H1 (cell line): ENCODE data around the gene ARFGAP3. TPM values are rescaled to one million over a fixed set of nuclear protein-coding genes. Genes with fewer than 3 reads are reported as not detected.
A peak's percentile ranks its signal among the peaks of the same experiment; 100 is the strongest.

Experiments
- CTCF ChIA-PET: fragments of 300-600 bp; sonication (Branson Sonifier 250); formaldehyde crosslinking; loops from one replicate; lab custom pipeline; 2021; ENCODE audit not compliant: partially characterized antibody; lab: Charles Lee
- POLR2A ChIA-PET: fragments of 300-600 bp; sonication (Branson Sonifier 250); formaldehyde crosslinking; loops from one replicate; lab custom pipeline; 2021; ENCODE audit warnings: inconsistent platforms; ENCODE audit not compliant: partially characterized antibody; lab: Charles Lee
- DNase-seq, 2 experiments: peaks; one replicate each; pipeline versions ENCODE4 v3.0.0 to v3.0.0-alpha.2; 2010 to 2022; ENCODE audit warnings: low spot score in 2 of 2, low read depth in 1 of 2, mixed read lengths in 1 of 2
- FAIRE-seq: peaks from 2 replicates; lab custom pipeline; 2011; peaks lifted over from hg19 to GRCh38; lab: Jason Lieb, UNC
- H2AFZ ChIP-seq: 2 replicates; pipeline ENCODE4 v1.8.1; 2012; ENCODE audit warnings: low read length, inconsistent platforms
- H2AK5ac ChIP-seq: 2 replicates; pipeline ENCODE4 v1.6.1; 2013; ENCODE audit warnings: low read depth, low read length
- H2BK120ac ChIP-seq: replicated peaks from 2 replicates; pipeline ENCODE3; 2013; ENCODE audit warnings: low read depth, low read length, inconsistent platforms
- H2BK12ac ChIP-seq: 2 replicates; pipeline ENCODE4 v1.6.1; 2013; ENCODE audit warnings: low read depth, low read length
- H2BK15ac ChIP-seq: 2 replicates; pipeline ENCODE4 v1.6.1; 2013; ENCODE audit warnings: low read length
- H2BK20ac ChIP-seq: 2 replicates; pipeline ENCODE4 v1.6.1; 2013; ENCODE audit warnings: low read length
- H2BK5ac ChIP-seq: 2 replicates; pipeline ENCODE4 v1.6.1; 2013; ENCODE audit warnings: low read depth, low read length
- H3K14ac ChIP-seq: 2 replicates; pipeline ENCODE4 v1.6.1; 2013; ENCODE audit warnings: inconsistent platforms; ENCODE audit not compliant: insufficient read length
- H3K18ac ChIP-seq: 2 replicates; pipeline ENCODE4 v1.6.1; 2013; ENCODE audit warnings: low read length; ENCODE audit errors: extremely low read depth
- H3K23ac ChIP-seq: 2 replicates; pipeline ENCODE4 v1.6.1; 2013; ENCODE audit warnings: inconsistent platforms; ENCODE audit not compliant: insufficient read length
- H3K23me2 ChIP-seq: 2 replicates; pipeline ENCODE4 v1.6.1; 2013; ENCODE audit warnings: low read depth, low read length
- H3K27ac ChIP-seq: 2 replicates; pipeline ENCODE4 v1.6.1; 2011; ENCODE audit warnings: low read depth, low read length, inconsistent platforms
- H3K27me3 ChIP-seq, 4 experiments: replicated peaks in 1 of 4; 1 replicate in 1 of 4; 2 replicates in 3 of 4; pipeline versions ENCODE4 v1.6.1 to v1.8.1; 2011 to 2013; ENCODE audit warnings: low read length in 3 of 4, mild to moderate bottlenecking in 3 of 4, inconsistent platforms in 2 of 4, mixed read lengths in 2 of 4, moderate library complexity in 1 of 4; ENCODE audit not compliant: control insufficient read depth in 3 of 4, insufficient read depth in 3 of 4; ENCODE audit errors: extremely low read depth in 1 of 4
- H3K36me3 ChIP-seq, 4 experiments: 2 replicates each; pipeline versions ENCODE4 v1.6.1 to v1.8.1; 2011 to 2013; ENCODE audit warnings: mild to moderate bottlenecking in 4 of 4, low read length in 3 of 4, moderate library complexity in 2 of 4, control low read depth in 1 of 4, inconsistent platforms in 1 of 4; ENCODE audit not compliant: insufficient read depth in 4 of 4, control insufficient read depth in 2 of 4
- H3K4ac ChIP-seq: replicated peaks from 2 replicates; pipeline ENCODE3; 2013; ENCODE audit warnings: low read length, low read depth, mixed read lengths, inconsistent platforms; ENCODE audit not compliant: insufficient read length
- H3K4me1 ChIP-seq, 4 experiments: replicated peaks in 1 of 4; 1 replicate in 1 of 4; 2 replicates in 3 of 4; pipeline versions ENCODE4 v1.6.1 to v1.8.1; 2011 to 2013; ENCODE audit warnings: low read length in 3 of 4, inconsistent platforms in 2 of 4, mixed read lengths in 1 of 4; ENCODE audit not compliant: insufficient read depth in 4 of 4, control insufficient read depth in 3 of 4
- H3K4me2 ChIP-seq, 2 experiments: 2 replicates each; pipeline versions ENCODE4 v1.6.1 to v1.8.1; 2011 to 2013; ENCODE audit warnings: low read depth in 2 of 2, low read length in 2 of 2, control low read depth in 1 of 2, inconsistent platforms in 1 of 2, mild to moderate bottlenecking in 1 of 2; ENCODE audit not compliant: insufficient read depth in 1 of 2
- H3K4me3 ChIP-seq, 4 experiments: fragments of 200-600, 300-600 bp in 1 of 4; sonication (generic), shearing (Covaris generic), sonication (Bioruptor Twin) in 1 of 4; 2 replicates each; pipeline versions ENCODE4 v1.5.1 to v1.8.1; 2011 to 2016; ENCODE audit warnings: low read length in 4 of 4, low read depth in 3 of 4, control low read depth in 2 of 4, inconsistent platforms in 2 of 4, mild to moderate bottlenecking in 2 of 4, mixed read lengths in 1 of 4, moderate library complexity in 1 of 4; ENCODE audit not compliant: insufficient read depth in 2 of 4; ENCODE audit errors: extremely low read depth in 1 of 4
- H3K56ac ChIP-seq: replicated peaks from 2 replicates; pipeline ENCODE3; 2013; ENCODE audit warnings: low read depth, mild to moderate bottlenecking, mixed read lengths, low read length, inconsistent platforms; ENCODE audit not compliant: insufficient read length
- H3K79me1 ChIP-seq: 2 replicates; pipeline ENCODE4 v1.6.1; 2013; ENCODE audit warnings: low read depth, low read length, control low read depth
- H3K79me2 ChIP-seq, 2 experiments: 2 replicates each; pipeline versions ENCODE4 v1.6.1 to v1.8.1; 2012 to 2013; ENCODE audit warnings: low read length in 2 of 2, mild to moderate bottlenecking in 2 of 2, inconsistent platforms in 1 of 2; ENCODE audit not compliant: insufficient read depth in 2 of 2, control insufficient read depth in 1 of 2
- H3K9ac ChIP-seq, 4 experiments: replicated peaks in 1 of 4; 1 replicate in 1 of 4; 2 replicates in 3 of 4; pipeline versions ENCODE4 v1.6.1 to v1.8.1; 2011 to 2013; ENCODE audit warnings: low read depth in 3 of 4, low read length in 3 of 4, control low read depth in 2 of 4, mild to moderate bottlenecking in 2 of 4, moderate library complexity in 2 of 4, inconsistent platforms in 1 of 4; ENCODE audit errors: extremely low read depth in 1 of 4
- H3K9me3 ChIP-seq, 2 experiments: 2 replicates each; pipeline versions ENCODE4 v1.6.1 to v1.8.1; 2012 to 2013; ENCODE audit warnings: mild to moderate bottlenecking in 2 of 2, moderate library complexity in 2 of 2, control low read depth in 1 of 2, inconsistent platforms in 1 of 2, low read depth in 1 of 2, low read length in 1 of 2, mixed read lengths in 1 of 2; ENCODE audit not compliant: insufficient read depth in 2 of 2
- H4K20me1 ChIP-seq, 2 experiments: replicated peaks in 1 of 2; 2 replicates each; pipeline versions ENCODE3 to v1.8.1; 2011 to 2013; ENCODE audit warnings: inconsistent platforms in 2 of 2, low read length in 2 of 2, mild to moderate bottlenecking in 1 of 2; ENCODE audit not compliant: insufficient read depth in 2 of 2, control insufficient read depth in 1 of 2
- H4K5ac ChIP-seq: 2 replicates; pipeline ENCODE4 v1.6.1; 2013; ENCODE audit warnings: low read length, low read depth, mixed read lengths, inconsistent platforms; ENCODE audit not compliant: insufficient read length
- H4K8ac ChIP-seq: 2 replicates; pipeline ENCODE4 v1.8.0; 2013; ENCODE audit warnings: mild to moderate bottlenecking, moderate library complexity, low read length, inconsistent platforms; ENCODE audit not compliant: insufficient read depth; ENCODE audit errors: extremely low read depth
- H4K91ac ChIP-seq: replicated peaks from 2 replicates; pipeline ENCODE3; 2013; ENCODE audit warnings: low read length, mixed read lengths, inconsistent platforms; ENCODE audit not compliant: insufficient read length
- SP2 ChIP-seq: IDR thresholded peaks from 2 replicates; pipeline ENCODE4 v1.6.1; 2012; ENCODE audit warnings: mild to moderate bottlenecking, low read length, inconsistent platforms
- WGBS, 2 experiments: shearing (Covaris generic) in 1 of 2; methylation state at CpG; one replicate each; pipeline versions ENCODE4 v1.1.6 to v1.1.7; 2013 to 2015; ENCODE audit warnings: low lambda C conversion rate in 2 of 2, mixed read lengths in 2 of 2, inconsistent platforms in 1 of 2, low coverage in 1 of 2, missing lambda C conversion rate in 1 of 2; ENCODE audit not compliant: insufficient replicate concordance in 2 of 2, insufficient coverage in 1 of 2, insufficient read length in 1 of 2; ENCODE audit errors: extremely low coverage in 1 of 2, missing lambda C conversion rate in 1 of 2; 5-methylcytosine and 5-hydroxymethylcytosine counted together
- polyA plus RNA-seq, 7 experiments: library from polyadenylated mRNA; depleted of rRNA in 3 of 7; stranded (reverse) in 5 of 7; unstranded in 2 of 7; fragments of >200 nt in 5 of 7; fragments of 200-250 nt in 2 of 7; gene quantifications; 1 replicate in 5 of 7; 2 replicates in 1 of 7; 4 replicates in 1 of 7; pipeline versions ENCODE4 v1.2.1 to v1.2.3, GENCODE V29; 2011 to 2013; ENCODE audit warnings: missing spikeins in 2 of 7, mixed read lengths in 2 of 7
- total RNA-seq: library from RNA; stranded (reverse); fragmentation: NEBNext Ultra II Directional; extraction: Animal tissue kit (Norgen Biotek cat#: 25700); gene quantifications from 2 replicates; pipeline ENCODE4 v1.2.1, GENCODE V29; 2021

The ARFGAP3 gene
- total and polyA plus RNA-seq, 2 of the 8 experiments (the other 6 are each of a cell fraction or from before 2014, with no cell fraction given): 9.7 to 16.0 TPM

DNA sequence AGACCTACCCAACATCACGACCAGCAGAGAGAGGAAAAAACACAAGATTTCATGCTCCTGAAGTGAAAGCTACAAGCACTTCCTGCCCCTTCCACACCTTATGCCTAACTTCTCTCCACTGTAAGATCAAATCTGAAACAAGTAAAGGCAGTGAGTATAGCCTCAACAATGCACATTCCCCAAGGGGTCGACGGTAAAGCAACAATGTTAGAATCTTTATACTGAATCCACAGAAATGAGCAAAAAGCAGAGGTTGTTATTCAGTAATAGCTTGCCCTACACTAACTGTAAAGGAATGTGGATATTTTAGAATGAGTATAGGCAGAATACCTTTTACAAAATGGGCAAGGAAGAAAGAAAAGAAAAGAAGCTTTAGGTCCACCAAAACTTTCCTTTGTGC is 15.6 kb downstream of the ARFGAP3 start:
- Histone ChIP-seq H3K9ac (no peak overlapping the region), H3K4ac (no peak overlapping the region), H2BK15ac (no peak overlapping the region), H3K27ac (no peak overlapping the region), H3K4me1 (no peaks in the 10 kb centered on the region), H4K8ac (no peak overlapping the region), H2BK12ac (no peak overlapping the region), H2BK5ac (0 out of 2 replicates have a peak overlapping the region, but pooled peaks have one; percentile 21), H4K20me1 (no peaks in the 10 kb centered on the region), H2BK20ac (no peak overlapping the region), H3K27me3 (no peaks in the 10 kb centered on the region), H2AK5ac (0 out of 2 replicates have a peak overlapping the region, but pooled peaks have one; percentile 20), H2AFZ (no peak overlapping the region), H3K14ac (no peak overlapping the region), H3K36me3 (no peaks in the 10 kb centered on the region), H4K91ac (no peak overlapping the region), H3K4me3 (no peak overlapping the region), H3K56ac (no peak overlapping the region), H2BK120ac (no peak overlapping the region), H3K18ac (no peak overlapping the region), H3K4me2 (no peak overlapping the region), H3K23ac (no peak overlapping the region), H3K79me2 (no peaks in the 10 kb centered on the region), H3K79me1 (no peaks in the 10 kb centered on the region), H4K5ac (no peak overlapping the region), H3K9me3 (no peaks in the 10 kb centered on the region), H3K23me2 (no peaks in the 10 kb centered on the region)
- ChIA-PET POLR2A (interaction anchor here (1.9 kb wide), 1 partner anchor 10 kb away, joined by 7 read pairs; no protein-coding TSS in a partner anchor), CTCF (interaction anchor here (1.0 to 2.2 kb wide), 3 partner anchors 10 to 26 kb away, joined by 3 to 8 read pairs (median 6); no protein-coding TSS in a partner anchor)
- no peak for TF ChIP-seq SP2
- WGBS, 2 experiments: 75% methylated on average over 3 of the region's 3 CpGs; no CpG with 5 or more reads in 1 of the 2 experiments
- DNase-seq (no peak), FAIRE-seq (no peak)
